PC-3 (cell line): ENCODE data around the gene DLX5.
"Not testable (repeated sequence)": the region's sequence is repeated elsewhere in the genome, so short reads cannot be mapped to it uniquely, and the experiment has no call there.

Experiments
- EZH2 ChIP-seq: fragments of 300-600 bp; sonication (generic); IDR thresholded peaks from one replicate; pipeline ENCODE4 v1.6.1; 2017; ENCODE audit warnings: antibody characterized with exemption, mild to moderate bottlenecking, low read length; ENCODE audit not compliant: unreplicated experiment
- EZH2phosphoT487 ChIP-seq: fragments of 300-600 bp; sonication (generic); IDR thresholded peaks from 2 replicates; pipeline ENCODE4 v1.6.1; 2018; ENCODE audit warnings: mild to moderate bottlenecking, antibody characterized with exemption, low read length, borderline replicate concordance
- TF ChIP-seq, protein P1 (sequence below): fragments of 300-600 bp; sonication (generic); conservative IDR thresholded peaks from 2 replicates; pipeline ENCODE4 v1.5.1; 2017; ENCODE audit warnings: antibody characterized with exemption, low read depth, mild to moderate bottlenecking, low read length

- TF ChIP-seq, protein P1, sequence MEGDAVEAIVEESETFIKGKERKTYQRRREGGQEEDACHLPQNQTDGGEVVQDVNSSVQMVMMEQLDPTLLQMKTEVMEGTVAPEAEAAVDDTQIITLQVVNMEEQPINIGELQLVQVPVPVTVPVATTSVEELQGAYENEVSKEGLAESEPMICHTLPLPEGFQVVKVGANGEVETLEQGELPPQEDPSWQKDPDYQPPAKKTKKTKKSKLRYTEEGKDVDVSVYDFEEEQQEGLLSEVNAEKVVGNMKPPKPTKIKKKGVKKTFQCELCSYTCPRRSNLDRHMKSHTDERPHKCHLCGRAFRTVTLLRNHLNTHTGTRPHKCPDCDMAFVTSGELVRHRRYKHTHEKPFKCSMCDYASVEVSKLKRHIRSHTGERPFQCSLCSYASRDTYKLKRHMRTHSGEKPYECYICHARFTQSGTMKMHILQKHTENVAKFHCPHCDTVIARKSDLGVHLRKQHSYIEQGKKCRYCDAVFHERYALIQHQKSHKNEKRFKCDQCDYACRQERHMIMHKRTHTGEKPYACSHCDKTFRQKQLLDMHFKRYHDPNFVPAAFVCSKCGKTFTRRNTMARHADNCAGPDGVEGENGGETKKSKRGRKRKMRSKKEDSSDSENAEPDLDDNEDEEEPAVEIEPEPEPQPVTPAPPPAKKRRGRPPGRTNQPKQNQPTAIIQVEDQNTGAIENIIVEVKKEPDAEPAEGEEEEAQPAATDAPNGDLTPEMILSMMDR, result not testable (repeated sequence)
- not testable (repeated sequence) for TF ChIP-seq EZH2phosphoT487, EZH2
These were observed 9.7 kb upstream of the DLX5 start for GRCh38 chr7:97034213-97034852.
